CD14-positive monocyte (primary cell): Measurements from ENCODE around the gene RGL3. TPM values are rescaled to one million over a fixed set of nuclear protein-coding genes. Genes with fewer than 3 reads are reported as not detected.

ENCODE experiments used
- DNase-seq, 3 donors: peaks; one replicate each; pipeline ENCODE4 v3.0.0-alpha.2; 2011 to 2022
- H2AFZ ChIP-seq: 2 replicates; pipeline ENCODE4 v1.6.0; 2012; ENCODE audit warnings: mild to moderate bottlenecking, low read depth, low read length, inconsistent platforms; ENCODE audit not compliant: insufficient read depth, poor library complexity, severe bottlenecking
- H3K27ac ChIP-seq, 2 donors: 1 replicate in 1 of 2; 2 replicates in 1 of 2; pipeline ENCODE4 v1.5.1; 2012 to 2013; ENCODE audit warnings: low read length in 2 of 2, control low read depth in 1 of 2, inconsistent platforms in 1 of 2, low read depth in 1 of 2, mild to moderate bottlenecking in 1 of 2
- H3K27me3 ChIP-seq, 2 donors: one replicate each; pipeline versions ENCODE4 v1.6.0 to v1.6.1; 2011 to 2013; ENCODE audit warnings: low read length in 2 of 2; ENCODE audit not compliant: control insufficient read depth in 2 of 2, insufficient read depth in 2 of 2
- H3K36me3 ChIP-seq, 2 donors: replicated peaks in 1 of 2; 1 replicate in 1 of 2; 2 replicates in 1 of 2; pipeline versions ENCODE4 v1.5.1 to v1.6.1; 2012 to 2013; ENCODE audit warnings: low read length in 2 of 2, control low read depth in 1 of 2, inconsistent platforms in 1 of 2, mild to moderate bottlenecking in 1 of 2; ENCODE audit not compliant: insufficient read depth in 2 of 2, control insufficient read depth in 1 of 2
- H3K4me1 ChIP-seq, 2 donors: 1 replicate in 1 of 2; 2 replicates in 1 of 2; pipeline versions ENCODE4 v1.5.1 to v1.6.1; 2012 to 2013; ENCODE audit warnings: low read length in 2 of 2, control low read depth in 1 of 2, inconsistent platforms in 1 of 2, mild to moderate bottlenecking in 1 of 2, moderate library complexity in 1 of 2; ENCODE audit not compliant: insufficient read depth in 2 of 2, control insufficient read depth in 1 of 2
- H3K4me2 ChIP-seq: replicated peaks from 2 replicates; pipeline ENCODE3; 2012; ENCODE audit warnings: low read length, moderate library complexity, mild to moderate bottlenecking; ENCODE audit not compliant: poor library complexity, severe bottlenecking; ENCODE audit errors: extremely low read depth
- H3K4me3 ChIP-seq, 3 experiments: fragments of 200-600 bp in 1 of 3; sonication (generic) in 1 of 3; replicated peaks in 1 of 3; 1 replicate in 2 of 3; 2 replicates in 1 of 3; pipeline ENCODE4 v1.5.1; 2011 to 2013; ENCODE audit warnings: low read length in 3 of 3, mild to moderate bottlenecking in 3 of 3, control low read depth in 2 of 3, low read depth in 2 of 3, inconsistent platforms in 1 of 3, moderate library complexity in 1 of 3
- H3K79me2 ChIP-seq: 2 replicates; pipeline ENCODE4 v1.6.0; 2012; ENCODE audit warnings: mild to moderate bottlenecking, control low read depth, inconsistent platforms, low read length, moderate library complexity; ENCODE audit not compliant: insufficient read depth
- H3K9ac ChIP-seq: 2 replicates; pipeline ENCODE4 v1.6.0; 2017; ENCODE audit warnings: low read length, mild to moderate bottlenecking; ENCODE audit not compliant: insufficient read depth, poor library complexity, severe bottlenecking
- H3K9me3 ChIP-seq, 2 donors: replicated peaks in 1 of 2; 1 replicate in 1 of 2; 2 replicates in 1 of 2; pipeline versions ENCODE4 v1.5.1 to v1.6.1; 2012 to 2013; ENCODE audit warnings: low read length in 2 of 2, control low read depth in 1 of 2; ENCODE audit not compliant: control insufficient read depth in 1 of 2, insufficient read depth in 1 of 2
- H4K20me1 ChIP-seq: 2 replicates; pipeline ENCODE4 v1.6.0; 2012; ENCODE audit warnings: mild to moderate bottlenecking, low read length, control low read depth, moderate library complexity; ENCODE audit not compliant: insufficient read depth
- H3K27ac Mint-ChIP-seq, 7 donors: one replicate each; pipeline ENCODE4 v1.8.0; 2020; ENCODE audit warnings: mild to moderate bottlenecking in 7 of 7, mixed read lengths in 7 of 7, moderate library complexity in 6 of 7, inconsistent platforms in 2 of 7
- H3K27me3 Mint-ChIP-seq, 3 donors: one replicate each; pipeline ENCODE4 v1.8.0; 2021 to 2022; ENCODE audit warnings: low read depth in 3 of 3, mild to moderate bottlenecking in 3 of 3, mixed read lengths in 3 of 3, moderate library complexity in 3 of 3, inconsistent platforms in 1 of 3
- H3K36me3 Mint-ChIP-seq, 2 donors: one replicate each; pipeline ENCODE4 v1.8.0; 2020; ENCODE audit warnings: mixed read lengths in 2 of 2, inconsistent platforms in 1 of 2, mild to moderate bottlenecking in 1 of 2
- H3K4me1 Mint-ChIP-seq: one replicate; pipeline ENCODE4 v1.8.0; 2020; ENCODE audit warnings: mild to moderate bottlenecking, mixed read lengths
- H3K4me3 Mint-ChIP-seq, 2 donors: one replicate each; pipeline ENCODE4 v1.8.0; 2020; ENCODE audit warnings: mild to moderate bottlenecking in 2 of 2, mixed read lengths in 2 of 2, moderate library complexity in 1 of 2
- H3K9me3 Mint-ChIP-seq, 7 donors: one replicate each; pipeline ENCODE4 v1.8.0; 2020 to 2022; ENCODE audit warnings: mixed read lengths in 7 of 7, mild to moderate bottlenecking in 6 of 7, moderate library complexity in 6 of 7, inconsistent platforms in 2 of 7
- CTCF ChIP-seq: fragments of 200-600 bp; IDR thresholded peaks from one replicate; pipeline ENCODE4 v1.8.0; 2022; ENCODE audit warnings: antibody characterized with exemption, mild to moderate bottlenecking
- WGBS: methylation state at CpG from one replicate; pipeline ENCODE4 v1.1.5; 2013; ENCODE audit warnings: missing lambda C conversion rate; ENCODE audit not compliant: insufficient coverage; 5-methylcytosine and 5-hydroxymethylcytosine counted together
- intact Hi-C, 2 donors: fragments of 100-400 bp; cut with micrococcal nuclease; formaldehyde crosslinking; loops; one replicate each; pipeline versions ENCODE4 v1.15.0 to v1.15.1; 2023
- polyA plus RNA-seq, 3 donors: library from polyadenylated mRNA; depleted of rRNA in 1 of 3; unstranded in 2 of 3; stranded (reverse) in 1 of 3; fragments of 300-500 nt in 2 of 3; fragments of >200 nt in 1 of 3; fragmentation: Illumina TruSeq in 2 of 3; gene quantifications; 1 replicate in 2 of 3; 2 replicates in 1 of 3; pipeline ENCODE4 v1.2.3, GENCODE V29; 2012 to 2021

RGL3 gene
- polyA plus RNA-seq, 3 donors, result 1.7 TPM; not detected in 2

DNA sequence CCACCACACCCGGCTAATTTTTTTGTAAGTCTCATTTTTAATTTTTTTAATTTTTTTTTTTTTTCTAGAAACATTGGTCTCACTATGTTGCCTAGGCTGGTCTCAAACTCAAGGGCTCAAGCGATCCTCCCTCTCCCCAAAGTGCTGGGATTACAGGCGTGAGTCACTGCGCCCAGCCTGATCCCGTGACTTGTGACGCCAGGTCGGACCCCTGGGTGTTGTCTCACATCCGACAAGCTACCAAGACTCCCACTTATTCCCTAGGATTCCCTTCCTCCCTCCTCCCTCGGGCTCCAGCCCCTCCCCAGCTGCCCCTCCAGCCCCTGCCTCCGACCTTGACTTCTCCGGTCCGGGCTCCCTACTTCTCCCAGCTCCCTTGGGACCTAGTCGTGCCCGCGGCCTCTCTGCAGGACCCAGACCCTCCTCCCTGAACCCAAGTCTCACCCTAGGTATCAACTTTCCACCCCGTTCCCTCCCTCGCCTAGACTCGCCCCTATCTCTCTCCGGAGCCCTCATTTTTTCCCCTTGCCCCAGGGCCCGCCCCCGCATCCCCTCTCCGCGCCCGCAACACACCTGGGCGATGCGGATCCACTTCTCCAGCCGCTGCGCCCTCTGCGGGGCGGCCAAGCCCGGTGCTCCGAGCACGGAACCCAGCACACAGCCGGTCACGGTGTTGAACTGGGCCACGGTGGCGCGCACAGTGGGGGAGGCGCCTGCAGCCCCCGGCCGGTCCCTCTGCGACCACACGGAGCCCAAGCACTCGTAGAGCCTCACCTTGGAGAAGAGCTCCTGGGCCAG lies 13.1 kb downstream of the RGL3 start:
- no peaks in the 10 kb centered on the region for H3K36me3 ChIP-seq
- no peak for DNase-seq
- 28% methylated on average over 39 of the region's 44 CpGs for WGBS
- peak; percentile 38 for TF ChIP-seq CTCF
- Mint-ChIP-seq H3K36me3 (no peaks in the 10 kb centered on the region), H3K27me3 (peaks cover 9 to 30% (median 16%) of the 10 kb centered on the region in 3 donors), H3K4me1 (peaks cover 19% of the 10 kb centered on the region), H3K9me3 (no peaks in the 10 kb centered on the region), H3K4me3 (peak overlapping the region; percentile 31 to 79), H3K27ac (no peak overlapping the region)
- intact Hi-C loops, result no loop called here
- peaks cover 0 to 4% of the 10 kb centered on the region in 2 donors for H3K27me3 ChIP-seq
- H3K79me2 ChIP-seq, result no peaks in the 10 kb centered on the region
- peak overlapping the region; percentile 71 for H3K4me2 ChIP-seq
- H3K4me1 ChIP-seq, result peaks cover 14 to 16% of the 10 kb centered on the region in 2 donors
- H3K9ac ChIP-seq, result peak overlapping the region; percentile 21
- H3K9me3 ChIP-seq, result no peaks in the 10 kb centered on the region
- peak overlapping the region in 1 of 3 experiments; percentile 61 for H3K4me3 ChIP-seq
- H2AFZ ChIP-seq, result peak overlapping the region; percentile 72
- H3K27ac ChIP-seq, result no peak overlapping the region
- no peaks in the 10 kb centered on the region for H4K20me1 ChIP-seq

DNA sequence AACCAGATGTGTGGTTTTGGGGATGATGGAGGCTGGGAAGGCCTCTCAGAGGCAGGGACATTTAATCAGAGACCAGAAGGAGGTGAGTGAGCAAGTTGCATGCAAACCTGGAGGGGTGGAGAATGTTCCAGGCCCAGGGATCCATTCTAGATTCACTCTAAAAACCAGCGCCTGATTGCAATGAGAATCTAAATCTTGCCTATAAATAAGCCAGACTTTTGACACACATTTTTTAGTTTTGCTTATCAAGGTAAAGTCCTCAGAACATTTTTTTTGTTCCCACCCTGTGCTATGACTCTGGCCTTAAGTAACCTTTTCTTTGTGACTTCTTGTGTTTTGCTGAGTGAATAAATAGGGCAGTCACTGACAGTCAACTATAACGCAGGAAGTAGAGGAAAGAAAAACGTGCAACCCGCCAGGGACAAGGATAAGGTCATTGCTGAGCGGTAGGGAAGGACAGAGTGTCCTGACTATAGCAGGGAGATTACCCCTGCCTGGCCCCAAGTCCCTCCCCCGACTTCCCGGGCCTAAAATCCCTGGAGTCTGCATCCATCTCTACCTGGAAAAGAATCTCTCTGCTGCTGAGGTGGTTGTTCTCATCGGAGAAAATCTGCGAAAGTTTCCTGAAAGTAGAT lies 14.4 kb downstream of the RGL3 start:
- H3K79me2 ChIP-seq, result no peaks in the 10 kb centered on the region
- peaks cover 14 to 16% of the 10 kb centered on the region in 2 donors for H3K4me1 ChIP-seq
- H3K27me3 ChIP-seq, result peaks cover 0 to 2% of the 10 kb centered on the region in 2 donors
- H3K4me3 ChIP-seq, result no peak overlapping the region
- H3K36me3 ChIP-seq, result no peaks in the 10 kb centered on the region
- peaks cover 9 to 26% (median 16%) of the 10 kb centered on the region in 3 donors for H3K27me3 Mint-ChIP-seq
- H3K9me3 ChIP-seq, result no peaks in the 10 kb centered on the region
- H3K36me3 Mint-ChIP-seq, result no peaks in the 10 kb centered on the region
- no peak overlapping the region for H3K9ac ChIP-seq
- H3K4me2 ChIP-seq, result no peak overlapping the region
- intact Hi-C loops, result no loop called here
- H3K9me3 Mint-ChIP-seq, result no peaks in the 10 kb centered on the region
- no peaks in the 10 kb centered on the region for H4K20me1 ChIP-seq
- DNase-seq, result no peak
- no peak overlapping the region for H2AFZ ChIP-seq
- H3K27ac ChIP-seq, result no peak overlapping the region
- 61% methylated on average over 6 of the region's 9 CpGs for WGBS
- no peak overlapping the region for H3K27ac Mint-ChIP-seq
- no peak for TF ChIP-seq CTCF
- peaks cover 19% of the 10 kb centered on the region for H3K4me1 Mint-ChIP-seq
- no peak overlapping the region for H3K4me3 Mint-ChIP-seq
